HCT116 (cell line): ENCODE data around the gene MRPL58. TPM values are rescaled to one million over a fixed set of nuclear protein-coding genes. Genes with fewer than 3 reads are reported as not detected.

Experiments
- ATAC-seq: fragments of 200-7000 bp; cut with Tn5 transposase; 2 replicates; pipeline ENCODE4 v1.9.1; 2020; ENCODE audit warnings: mild to moderate bottlenecking, moderate library complexity
- BruUV-seq: library from RNA; stranded (reverse); fragments of 400-500 nt; replicated peaks from 2 replicates; lab custom pipeline; 2021; lab: Mats Ljungman, UMichigan
- CTCF ChIA-PET: fragments of 300-600 bp; sonication (Branson Sonifier 250); formaldehyde crosslinking; loops from one replicate; lab custom pipeline; 2021; ENCODE audit warnings: antibody characterized with exemption; lab: Charles Lee
- POLR2A ChIA-PET: fragments of 300-600, 350-600 bp; sonication (Branson Sonifier 250); formaldehyde crosslinking; loops from one replicate; lab custom pipeline; 2021; ENCODE audit warnings: antibody characterized with exemption; lab: Charles Lee
- RAD21 ChIA-PET, 2 experiments: fragments of 300-600 bp; sonication (Branson Sonifier 250); formaldehyde crosslinking; loops; one replicate each; lab custom pipeline; 2023; ENCODE audit warnings: low total read pairs in 2 of 2; ENCODE audit not compliant: uncharacterized antibody in 2 of 2, unreplicated experiment in 2 of 2, low non-redundant PET in 1 of 2; lab: Charles Lee
- DNase-seq: peaks from one replicate; pipeline ENCODE4 v3.0.0-alpha.2; 2010; ENCODE audit warnings: low read depth, low spot score
- H2AFZ ChIP-seq: fragments of 200-600 bp; shearing (Covaris generic), sonication (generic); 2 replicates; pipeline ENCODE4 v1.6.1; 2017; ENCODE audit warnings: low read depth, mixed run types, mixed read lengths, antibody characterized with exemption, low read length; ENCODE audit not compliant: poor library complexity, severe bottlenecking
- H3K27ac ChIP-seq: 2 replicates; pipeline ENCODE4 v1.5.1; 2012; ENCODE audit warnings: low read depth, low read length
- H3K27me3 ChIP-seq: fragments of 200-600 bp; sonication (generic); 2 replicates; pipeline ENCODE4 v1.6.1; 2016; ENCODE audit warnings: mixed run types, low read length, mixed read lengths; ENCODE audit not compliant: insufficient read depth
- H3K36me3 ChIP-seq, 2 experiments: fragments of 200-500 bp in 1 of 2; fragments of 200-600 bp in 1 of 2; sonication (Bioruptor generic) in 1 of 2; sonication (generic) in 1 of 2; 2 replicates each; pipeline versions ENCODE4 v1.5.1 to v1.6.1; 2014 to 2016; ENCODE audit warnings: low read length in 2 of 2, inconsistent platforms in 1 of 2, mixed read lengths in 1 of 2, mixed run types in 1 of 2; ENCODE audit not compliant: insufficient read depth in 2 of 2, control insufficient read depth in 1 of 2
- H3K4me1 ChIP-seq, 2 experiments: fragments of 200-600 bp in 1 of 2; sonication (generic) in 1 of 2; 2 replicates each; pipeline versions ENCODE4 v1.5.1 to v1.6.1; 2012 to 2017; ENCODE audit warnings: low read length in 2 of 2, inconsistent platforms in 1 of 2, mild to moderate bottlenecking in 1 of 2, mixed read lengths in 1 of 2, mixed run types in 1 of 2, moderate library complexity in 1 of 2; ENCODE audit not compliant: insufficient read depth in 2 of 2, control insufficient read depth in 1 of 2
- H3K4me2 ChIP-seq: fragments of 200-600 bp; sonication (generic); 2 replicates; pipeline ENCODE4 v1.6.1; 2017; ENCODE audit warnings: mixed run types, low read length, mixed read lengths
- H3K4me3 ChIP-seq, 2 experiments: fragments of 200-600 bp in 1 of 2; sonication (generic) in 1 of 2; replicated peaks in 1 of 2; 2 replicates each; pipeline ENCODE4 v1.5.1; 2011 to 2016; ENCODE audit warnings: low read length in 2 of 2, control low read depth in 1 of 2, low read depth in 1 of 2, mild to moderate bottlenecking in 1 of 2, mixed read lengths in 1 of 2, mixed run types in 1 of 2
- H3K79me2 ChIP-seq: fragments of 200-600 bp; sonication (generic); 2 replicates; pipeline ENCODE4 v1.6.1; 2017; ENCODE audit warnings: mild to moderate bottlenecking, mixed run types, low read length, moderate library complexity, mixed read lengths; ENCODE audit not compliant: insufficient read depth
- H3K9ac ChIP-seq: fragments of 200-600 bp; sonication (generic); 2 replicates; pipeline ENCODE4 v1.6.1; 2016; ENCODE audit warnings: low read length, mixed read lengths
- H3K9me2 ChIP-seq: fragments of 200-600 bp; sonication (generic), shearing (Covaris generic); 2 replicates; pipeline ENCODE4 v1.6.1; 2017; ENCODE audit warnings: mixed run types, mild to moderate bottlenecking, moderate library complexity; ENCODE audit not compliant: insufficient read depth
- H3K9me3 ChIP-seq, 2 experiments: fragments of 200-500 bp in 1 of 2; fragments of 200-600 bp in 1 of 2; sonication (Bioruptor generic) in 1 of 2; sonication (generic) in 1 of 2; 2 replicates each; pipeline ENCODE4 v1.6.1; 2014 to 2017; ENCODE audit warnings: low read length in 2 of 2, mixed read lengths in 2 of 2, inconsistent platforms in 1 of 2, low read depth in 1 of 2, mild to moderate bottlenecking in 1 of 2, mixed run types in 1 of 2, moderate library complexity in 1 of 2; ENCODE audit not compliant: control insufficient read depth in 1 of 2, insufficient read depth in 1 of 2
- H4K20me1 ChIP-seq: fragments of 200-600 bp; sonication (generic), shearing (Covaris generic); 2 replicates; pipeline ENCODE4 v1.6.1; 2017; ENCODE audit warnings: mixed run types, mild to moderate bottlenecking, moderate library complexity; ENCODE audit not compliant: insufficient read depth
- CBX3 ChIP-seq: IDR thresholded peaks from 2 replicates; pipeline ENCODE4 v1.6.1; 2012; ENCODE audit warnings: low read depth
- CEBPB ChIP-seq: IDR thresholded peaks from 2 replicates; pipeline ENCODE4 v1.6.1; 2012; ENCODE audit warnings: low read depth
- EGR1 ChIP-seq: IDR thresholded peaks from 2 replicates; pipeline ENCODE4 v1.6.1; 2012; ENCODE audit warnings: low read depth
- ELF1 ChIP-seq: IDR thresholded peaks from 2 replicates; pipeline ENCODE4 v1.6.1; 2012; ENCODE audit warnings: low read depth, borderline replicate concordance
- EZH2 ChIP-seq: fragments of 200-600 bp; sonication (generic); IDR thresholded peaks from 2 replicates; pipeline ENCODE4 v1.6.1; 2017; ENCODE audit warnings: antibody characterized with exemption, mixed run types
- FOSL1 ChIP-seq: IDR thresholded peaks from 2 replicates; pipeline ENCODE4 v1.6.1; 2012; ENCODE audit warnings: low read depth
- MAX ChIP-seq: IDR thresholded peaks from 2 replicates; pipeline ENCODE4 v1.6.1; 2012
- POLR2A ChIP-seq: IDR thresholded peaks from 2 replicates; pipeline ENCODE4 v1.7.0; 2011; ENCODE audit warnings: borderline replicate concordance; ENCODE audit not compliant: insufficient read depth, insufficient read length; ENCODE audit errors: extremely low read depth
- POLR2AphosphoS5 ChIP-seq: IDR thresholded peaks from 2 replicates; pipeline ENCODE4 v1.6.1; 2011; ENCODE audit warnings: mild to moderate bottlenecking, low read depth, low read length, moderate library complexity
- RAD21 ChIP-seq: IDR thresholded peaks from 2 replicates; pipeline ENCODE4 v1.6.1; 2012; ENCODE audit warnings: low read depth, mild to moderate bottlenecking
- REST ChIP-seq: IDR thresholded peaks from 2 replicates; pipeline ENCODE4 v1.6.1; 2012; ENCODE audit warnings: low read depth
- SIN3A ChIP-seq: IDR thresholded peaks from 2 replicates; pipeline ENCODE4 v1.6.1; 2012; ENCODE audit warnings: low read depth
- SP1 ChIP-seq: IDR thresholded peaks from 2 replicates; pipeline ENCODE4 v1.6.1; 2012; ENCODE audit warnings: low read depth
- SRF ChIP-seq: IDR thresholded peaks from 2 replicates; pipeline ENCODE4 v1.6.1; 2012; ENCODE audit warnings: low read depth
- TCF7L2 ChIP-seq: IDR thresholded peaks from 2 replicates; pipeline ENCODE4 v1.7.0; 2011; ENCODE audit warnings: borderline replicate concordance, inconsistent platforms; ENCODE audit not compliant: insufficient read depth, insufficient read length; ENCODE audit errors: extremely low read depth
- YY1 ChIP-seq: IDR thresholded peaks from 2 replicates; pipeline ENCODE4 v1.6.1; 2011; ENCODE audit warnings: low read length, low read depth, moderate library complexity, mild to moderate bottlenecking; ENCODE audit not compliant: insufficient replicate concordance; ENCODE audit errors: extremely low read depth
- ZFX ChIP-seq: fragments of 450-650 bp; IDR thresholded peaks from 2 replicates; pipeline ENCODE4 v1.6.1; 2017
- ZNF274 ChIP-seq: fragments of 200-500 bp; sonication (Bioruptor generic); IDR thresholded peaks from 2 replicates; pipeline ENCODE4 v1.6.1; 2014; ENCODE audit warnings: mild to moderate bottlenecking, low read depth, low read length, inconsistent platforms
- intact Hi-C: fragments of 100-400 bp; cut with micrococcal nuclease; formaldehyde crosslinking; loops from 2 replicates; pipeline ENCODE4 v1.10.0; 2022
- total RNA-seq: library from RNA; stranded (reverse); gene quantifications from one replicate; pipeline ENCODE4 v1.2.1, GENCODE V29; 2021; ENCODE audit not compliant: unreplicated experiment

Gene MRPL58
- total RNA-seq, 1 experiment from 2014 or later, result 80.5 TPM

GRCh38 chr17:75003957-75004355, 8.5 kb upstream of the MRPL58 start:
- intact Hi-C loops, result no loop called here
- Histone ChIP-seq H3K9me3 (no peaks in the 10 kb centered on the region), H3K36me3 (peaks cover 7 to 21% of the 10 kb centered on the region in 2 experiments; a peak in 2 of 4 replicates), H3K4me3 (no peak overlapping the region), H3K9me2 (no peaks in the 10 kb centered on the region), H3K9ac (no peak overlapping the region), H3K4me2 (no peak overlapping the region), H2AFZ (no peak overlapping the region), H3K4me1 (peaks cover 0 to 1% of the 10 kb centered on the region in 2 experiments; a peak in 1 of 4 replicates), H3K79me2 (no peaks in the 10 kb centered on the region), H3K27me3 (no peaks in the 10 kb centered on the region), H4K20me1 (no peaks in the 10 kb centered on the region), H3K27ac (no peak overlapping the region)
- ChIA-PET POLR2A (no interaction called here), RAD21 (no interaction called here), CTCF (no interaction called here)
- TF ChIP-seq POLR2AphosphoS5 (no peak), TCF7L2 (no peak), MAX (no peak), EZH2 (no peak), POLR2A (no peak), CBX3 (no peak), CEBPB (no peak), RAD21 (no peak), ZNF274 (no peak), FOSL1 (no peak), ELF1 (no peak), SRF (no peak), EGR1 (no peak), SIN3A (no peak), REST (no peak), SP1 (no peak), YY1 (no peak), ZFX (no peak)
- DNase-seq, result no peak
- no peak for ATAC-seq
- no TSS peak for BruUV-seq
